RPMI8226 (cell line): ENCODE data around the gene TJP3.
"Not testable (repeated sequence)": the region's sequence is repeated elsewhere in the genome, so short reads cannot be mapped to it uniquely, and the experiment has no call there.

ENCODE experiments used
- DNase-seq: peaks from one replicate; pipeline ENCODE4 v3.0.0-alpha.2; 2015

TJP3 gene

GRCh38 chr19:3746371-3747056 lies 38.3 kb downstream of the TJP3 start:
- no peak for DNase-seq

- peak; percentile 63 for DNase-seq
Observed at GRCh38 chr19:3748965-3749364, 40.8 kb downstream of the TJP3 start.

DNA sequence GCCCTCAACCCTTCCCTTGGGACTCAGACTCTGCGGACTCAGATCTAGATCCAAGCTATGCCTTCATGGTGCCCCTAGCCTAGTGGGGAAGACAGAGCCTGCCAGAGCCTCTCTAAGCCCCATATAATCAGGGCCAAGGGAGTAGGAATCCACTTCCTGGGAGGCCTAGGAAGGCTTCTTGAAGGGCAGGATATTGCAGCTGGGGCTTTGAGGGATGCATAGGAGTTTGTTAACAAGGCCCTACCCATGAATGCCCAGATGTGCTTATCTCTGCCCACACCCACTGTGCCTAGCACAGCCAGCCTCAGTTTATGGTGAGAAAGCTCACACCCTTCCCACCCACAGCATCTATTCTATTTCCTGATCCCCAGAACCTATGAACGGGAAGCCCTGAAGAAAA lies 42.0 kb downstream of the TJP3 start:
- no peak for DNase-seq

GRCh38 chr19:3751236-3751635 lies 43.1 kb downstream of the TJP3 start:
- no peak for DNase-seq

DNA sequence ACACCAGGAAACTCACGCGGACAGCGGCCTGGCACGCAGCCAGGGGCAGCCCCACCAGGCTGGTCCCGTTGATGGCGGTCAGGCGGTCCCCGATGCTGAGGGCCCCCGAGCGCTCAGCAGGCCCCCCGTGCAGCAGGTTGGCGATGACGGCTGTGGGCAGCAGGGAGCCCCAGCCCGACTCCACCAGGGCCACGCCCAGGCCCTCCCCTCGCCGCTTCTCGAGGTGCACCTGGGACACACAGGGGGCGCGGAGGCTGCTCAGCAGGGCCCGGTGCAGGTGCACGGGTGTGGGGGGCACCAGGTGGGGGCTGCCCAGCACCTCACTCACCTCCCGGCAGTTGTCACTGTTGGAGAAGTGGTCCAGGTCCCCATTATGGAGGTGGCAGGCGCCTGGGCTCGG lies 44.3 kb downstream of the TJP3 start:
- DNase-seq = no peak

DNA sequence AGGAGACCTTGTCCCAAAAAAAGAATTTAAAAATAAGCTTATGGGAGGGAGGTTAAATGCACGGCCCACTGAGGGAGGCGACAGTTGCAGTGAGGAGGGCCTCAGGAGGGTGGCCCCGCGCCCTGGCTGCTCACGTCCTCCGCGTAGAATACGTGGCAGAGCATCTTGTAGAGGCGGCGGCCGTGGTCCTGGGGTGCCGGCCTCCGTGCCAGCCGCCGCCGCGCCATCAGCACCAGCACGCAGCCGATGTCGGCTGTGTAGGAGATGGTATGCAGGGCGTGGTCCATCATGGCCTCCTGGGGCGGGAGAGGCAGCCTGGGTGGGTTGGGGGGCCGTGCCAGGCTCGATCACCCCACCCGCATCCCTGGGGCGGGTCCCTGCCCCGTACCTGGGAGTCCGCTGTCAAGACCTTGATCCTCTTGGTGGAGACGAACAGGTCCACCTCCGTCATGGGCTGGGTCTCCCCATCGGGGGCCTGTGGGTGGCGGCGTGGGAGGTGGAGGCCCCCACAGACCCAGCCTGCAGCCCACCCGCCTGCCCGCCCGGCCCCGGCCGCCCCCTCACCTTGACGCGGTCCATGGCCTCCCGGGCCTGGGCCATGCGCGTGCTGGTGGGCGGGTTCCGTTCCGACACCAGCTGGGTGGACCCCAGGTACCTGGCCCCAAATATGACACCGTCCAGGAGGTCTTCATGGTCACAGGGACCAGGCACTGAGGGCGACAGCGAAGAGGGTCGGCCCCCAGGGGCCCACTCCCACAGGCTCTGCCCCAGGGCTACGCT lies 45.6 kb downstream of the TJP3 start:
- no peak for DNase-seq

- not testable (repeated sequence) for DNase-seq
Observed at GRCh38 chr19:3757705-3758104, 49.5 kb downstream of the TJP3 start.

- not testable (repeated sequence) for DNase-seq
Observed at GRCh38 chr19:3758297-3758696, 50.1 kb downstream of the TJP3 start.

DNA sequence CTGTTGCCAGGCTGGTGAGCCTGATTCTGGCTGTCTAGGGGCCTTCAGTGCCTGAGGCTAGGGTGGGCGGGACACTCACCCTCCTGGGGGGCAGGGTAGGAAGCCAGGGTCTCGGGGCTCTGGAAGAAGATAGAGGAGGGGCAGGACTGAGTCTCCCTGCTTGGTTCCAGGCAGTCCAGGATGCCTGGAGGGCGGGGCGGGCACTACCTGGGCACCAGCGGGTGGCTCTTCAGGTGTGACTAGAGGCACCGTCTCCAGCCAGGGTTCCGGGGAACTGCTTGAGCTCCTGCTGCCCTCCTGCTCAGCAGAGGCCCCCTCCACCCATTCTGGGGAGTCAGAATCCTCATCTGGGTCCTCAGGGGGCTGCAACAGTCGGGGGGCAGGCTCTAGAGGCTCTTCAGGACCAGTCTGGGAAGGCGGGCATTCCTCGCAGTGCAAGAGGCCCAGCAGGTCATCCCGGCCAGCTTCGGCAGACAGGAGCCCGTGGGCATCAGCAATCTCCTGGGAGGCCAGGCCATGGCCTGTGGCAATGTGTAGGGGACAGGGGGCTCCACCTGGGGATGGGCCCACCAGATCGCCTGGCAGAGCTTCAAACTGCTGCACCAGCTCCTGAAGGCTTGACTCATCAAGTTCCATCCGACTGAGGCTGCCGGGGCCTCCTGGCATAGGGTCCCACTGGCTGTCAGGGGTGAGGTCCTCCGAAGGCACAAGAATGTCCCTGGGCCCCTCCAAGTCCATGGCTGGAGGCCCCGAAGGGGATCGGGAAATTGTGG lies 51.5 kb downstream of the TJP3 start:
- no peak for DNase-seq

DNA sequence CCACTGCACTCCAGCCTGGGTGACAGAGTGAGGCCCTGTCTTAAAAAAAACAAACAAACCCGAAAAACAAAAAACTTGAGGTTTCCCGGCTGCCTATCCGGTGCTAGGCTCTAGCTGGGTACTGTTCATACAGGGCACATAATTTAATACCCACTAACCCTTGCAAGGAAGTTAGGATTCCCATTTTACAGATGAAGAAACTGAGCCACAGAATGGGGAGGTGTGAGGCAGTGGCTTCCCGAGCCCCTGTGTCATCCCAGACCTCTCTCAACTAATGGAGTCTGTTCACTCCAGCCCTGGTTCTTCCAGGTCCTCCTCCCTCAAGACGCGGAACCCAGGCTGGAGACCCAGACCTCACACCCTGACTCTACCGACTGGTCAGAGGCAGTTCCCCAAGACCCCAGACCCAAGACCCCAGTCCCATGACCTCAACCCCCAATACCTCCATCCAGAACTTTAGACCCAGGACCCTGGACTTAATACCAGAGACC lies 52.7 kb downstream of the TJP3 start:
- DNase-seq = no peak

DNA sequence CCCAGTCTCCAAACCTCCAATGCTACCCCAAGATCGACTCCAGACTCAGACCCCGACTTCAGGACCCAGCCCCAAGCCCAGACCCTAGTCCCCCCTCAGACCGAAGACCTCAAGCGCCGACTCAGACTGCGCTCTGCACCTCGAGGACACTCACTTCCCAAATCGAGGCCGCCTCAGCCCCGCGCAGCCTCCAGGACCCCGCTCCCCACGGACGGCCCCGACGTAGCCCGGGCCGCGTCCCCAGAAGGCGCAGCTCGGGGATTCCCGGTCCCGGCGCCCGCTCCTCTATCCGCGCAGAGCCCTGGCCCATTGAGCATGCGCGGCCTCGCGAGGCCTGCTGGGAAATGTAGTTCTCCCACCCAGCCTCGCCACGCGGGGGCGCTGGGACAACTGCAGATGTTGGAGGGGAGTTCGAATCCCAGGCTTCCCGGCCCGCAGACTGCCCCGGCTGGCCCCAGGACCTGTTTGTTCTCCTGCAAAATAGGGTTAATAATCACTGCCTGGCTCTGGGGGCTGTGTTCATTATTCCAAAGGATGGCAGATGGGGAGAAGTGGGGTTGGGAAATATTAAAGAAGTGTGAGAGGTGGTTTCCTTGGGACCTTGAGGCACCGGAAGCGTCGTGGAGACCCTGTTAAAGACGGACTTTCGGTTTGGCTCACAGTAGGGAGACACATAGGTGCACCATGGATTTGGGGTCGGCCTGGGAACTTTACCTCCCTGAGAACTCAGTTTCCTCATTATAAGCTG lies 53.4 kb downstream of the TJP3 start, which contains the start of gene APBA3:
Gene APBA3 (minus strand): TSS at position 311 of the 748 bp plus-strand sequence. CDS start 1,428 bp downstream, outside the sequence.
- peak; percentile 95 for DNase-seq

- DNase-seq = no peak
Observed at GRCh38 chr19:3762130-3762473, 53.9 kb downstream of the TJP3 start.

- peak; percentile 99 for DNase-seq
Observed at GRCh38 chr19:3762501-3763459, 54.6 kb downstream of the TJP3 start, which contains the start of gene MRPL54. Gene MRPL54 (plus strand): TSS chr19:3762682. CDS start chr19:3762701, 19 bp downstream.

DNA sequence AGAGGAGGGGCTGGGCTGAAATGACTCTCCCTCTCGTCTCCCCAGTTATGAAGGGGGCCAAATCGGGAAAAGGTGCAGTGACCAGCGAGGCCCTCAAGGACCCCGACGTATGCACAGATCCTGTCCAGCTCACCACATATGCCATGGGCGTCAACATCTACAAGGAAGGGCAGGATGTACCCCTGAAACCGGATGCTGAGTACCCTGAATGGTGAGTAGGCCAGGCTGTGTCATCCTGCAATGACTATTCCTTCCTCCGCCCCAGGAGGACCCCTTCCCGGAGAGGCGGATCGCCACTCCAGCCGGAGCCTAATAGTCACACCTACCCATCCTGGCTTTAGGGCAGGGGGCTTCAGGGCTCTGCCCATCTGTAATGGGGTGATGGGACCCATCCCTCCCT lies 56.9 kb downstream of the TJP3 start:
- no peak for DNase-seq

GRCh38 chr19:3765757-3766156 lies 57.6 kb downstream of the TJP3 start:
- not testable (repeated sequence) for DNase-seq

- DNase-seq = no peak
Observed at GRCh38 chr19:3766520-3766919, 58.3 kb downstream of the TJP3 start.

- no peak for DNase-seq
Observed at GRCh38 chr19:3767050-3767449, 58.9 kb downstream of the TJP3 start.

GRCh38 chr19:3768015-3768747 lies 60.0 kb downstream of the TJP3 start:
- no peak for DNase-seq

DNA sequence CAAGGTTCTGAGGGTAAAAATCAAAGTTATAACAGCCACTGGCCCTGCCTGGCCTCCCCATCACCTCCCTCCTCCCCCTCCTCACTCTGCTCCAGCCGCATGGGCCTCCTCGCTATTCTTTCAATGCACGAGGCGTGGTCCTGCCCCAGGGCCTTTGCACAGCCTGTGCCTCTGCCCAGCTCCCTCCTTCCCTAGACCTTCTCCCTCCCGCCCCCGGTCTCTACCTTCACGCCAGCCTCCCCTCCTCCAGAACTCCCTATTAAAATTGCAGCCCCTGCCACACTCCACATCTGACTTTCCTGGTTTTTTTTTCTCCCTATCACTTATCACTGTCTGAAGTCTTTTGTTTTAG lies 60.5 kb downstream of the TJP3 start:
- no peak for DNase-seq

DNA sequence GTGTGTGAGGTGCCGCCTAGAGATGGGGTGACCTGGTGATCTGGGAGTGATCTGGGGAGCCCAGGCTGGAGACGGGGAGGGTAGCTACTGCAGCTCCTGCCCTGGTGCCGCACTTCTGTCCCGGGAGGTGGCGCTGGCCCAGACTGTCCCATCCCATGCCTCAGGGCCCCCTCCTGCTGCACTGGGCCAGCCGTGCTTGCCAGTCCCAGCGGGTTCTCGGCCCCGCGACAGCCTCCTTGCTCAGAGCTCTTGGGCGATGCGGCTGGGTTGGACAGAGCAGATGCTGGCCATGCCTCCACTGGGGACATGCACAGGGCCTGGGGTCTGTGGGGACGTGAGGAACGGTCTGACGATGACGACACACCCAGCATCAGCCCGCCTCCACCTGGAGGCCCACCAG lies 61.3 kb downstream of the TJP3 start:
- DNase-seq = no peak
